Tibial nerve (tissue), 4 donors: ENCODE measurements around the gene ARHGAP12. TPM values are rescaled to one million over a fixed set of nuclear protein-coding genes. Genes with fewer than 3 reads are reported as not detected.
"Not testable (repeated sequence)": the region's sequence is repeated elsewhere in the genome, so short reads cannot be mapped to it uniquely, and the experiment has no call there.

Source experiments
- DNase-seq, 2 donors: peaks; one replicate each; pipeline ENCODE4 v3.0.0-alpha.2; 2019; ENCODE audit warnings: low spot score in 2 of 2
- H3K27ac ChIP-seq, 4 donors: fragments of 200-600 bp; sonication (generic) in 3 of 4; one replicate each; pipeline ENCODE4 v1.5.1; 2017 to 2019; ENCODE audit warnings: mild to moderate bottlenecking in 1 of 4
- H3K27me3 ChIP-seq, 2 donors: fragments of 200-600 bp; sonication (generic) in 1 of 2; one replicate each; pipeline versions ENCODE4 v1.5.1 to v1.6.0; 2017 to 2019
- H3K36me3 ChIP-seq, 3 donors: fragments of 200-600 bp; sonication (generic); one replicate each; pipeline ENCODE4 v1.5.1; 2018 to 2019
- H3K4me1 ChIP-seq, 4 donors: fragments of 200-600 bp; sonication (generic) in 3 of 4; one replicate each; pipeline ENCODE4 v1.5.1; 2017 to 2019
- H3K4me3 ChIP-seq, 4 donors: fragments of 200-600 bp; sonication (generic) in 3 of 4; one replicate each; pipeline ENCODE4 v1.5.1; 2017 to 2019; ENCODE audit warnings: mild to moderate bottlenecking in 1 of 4, moderate library complexity in 1 of 4
- H3K9me3 ChIP-seq, 4 donors: fragments of 200-600 bp; sonication (generic) in 3 of 4; one replicate each; pipeline ENCODE4 v1.5.1; 2017 to 2019
- CTCF ChIP-seq, 5 experiments: fragments of 200-600 bp in 3 of 5; fragments of 450-650 bp in 2 of 5; sonication (generic) in 3 of 5; IDR thresholded peaks; one replicate each; pipeline ENCODE4 v1.5.1; 2016 to 2019; ENCODE audit warnings: antibody characterized with exemption in 5 of 5, mild to moderate bottlenecking in 3 of 5, moderate library complexity in 2 of 5
- EP300 ChIP-seq, 2 donors: sonication (generic); formaldehyde crosslinking; IDR thresholded peaks; one replicate each; pipeline ENCODE4 v1.6.1; 2017; ENCODE audit warnings: antibody characterized with exemption in 2 of 2, mild to moderate bottlenecking in 1 of 2
- POLR2A ChIP-seq, 2 donors: fragments of 450-650 bp; IDR thresholded peaks; one replicate each; pipeline ENCODE4 v1.6.1; 2017; ENCODE audit warnings: antibody characterized with exemption in 2 of 2, mild to moderate bottlenecking in 2 of 2, moderate library complexity in 2 of 2
- WGBS, 2 donors: methylation state at CpG; one replicate each; pipeline ENCODE4 v1.1.5; 2018; 5-methylcytosine and 5-hydroxymethylcytosine counted together
- total RNA-seq, 4 donors: library from RNA; depleted of rRNA; stranded (reverse); fragments of >200 nt; gene quantifications; one replicate each; pipeline ENCODE4 v1.1.0, GENCODE V29; 2016

The ARHGAP12 gene
- total RNA-seq, 4 donors from 2014 or later, result 38.8 to 65.7 (median 47.7) TPM

GRCh38 chr10:31974434-31975124 lies 45.9 kb upstream of the ARHGAP12 start:
- H3K4me1 ChIP-seq, result peaks cover 0 to 16% (median 2%) of the 10 kb centered on the region in 4 donors
- H3K9me3 ChIP-seq, result no peaks in the 10 kb centered on the region
- no peak for DNase-seq
- no peaks in the 10 kb centered on the region for H3K27me3 ChIP-seq
- WGBS, 2 donors, result 70 to 78% methylated on average over 4 of the region's 4 CpGs
- no peak overlapping the region for H3K27ac ChIP-seq
- H3K36me3 ChIP-seq, result no peaks in the 10 kb centered on the region
- no peak for TF ChIP-seq CTCF (IDR thresholded peaks at IDR 0.05)
- no peak for TF ChIP-seq EP300 (IDR thresholded peaks at IDR 0.05)
- TF ChIP-seq POLR2A (IDR thresholded peaks at IDR 0.05), result no peak
- no peak overlapping the region for H3K4me3 ChIP-seq

- TF ChIP-seq POLR2A (IDR thresholded peaks at IDR 0.05) (no peak), CTCF (IDR thresholded peaks at IDR 0.05) (no peak), EP300 (IDR thresholded peaks at IDR 0.05) (no peak)
- Histone ChIP-seq H3K4me1 (peaks cover 0 to 7% (median 1%) of the 10 kb centered on the region in 4 donors), H3K9me3 (no peaks in the 10 kb centered on the region), H3K36me3 (no peaks in the 10 kb centered on the region), H3K27ac (no peak overlapping the region), H3K4me3 (no peak overlapping the region), H3K27me3 (no peaks in the 10 kb centered on the region)
- DNase-seq, result no peak
- WGBS, 2 donors, result 95 to 96% methylated on average over 9 of the region's 9 CpGs
Measured at GRCh38 chr10:31972519-31973041, 43.9 kb upstream of the ARHGAP12 start.

GRCh38 chr10:31969847-31970246 lies 41.2 kb upstream of the ARHGAP12 start:
- WGBS, 2 donors, result no CpG with 5 or more reads among the region's 32 CpGs
- H3K27ac ChIP-seq, H3K9me3 ChIP-seq, H3K27me3 ChIP-seq, DNase-seq, H3K4me1 ChIP-seq, H3K36me3 ChIP-seq, H3K4me3 ChIP-seq: not testable (repeated sequence)

- no peaks in the 10 kb centered on the region for H3K27me3 ChIP-seq
- no peaks in the 10 kb centered on the region for H3K36me3 ChIP-seq
- H3K9me3 ChIP-seq, result no peaks in the 10 kb centered on the region
- no peak overlapping the region for H3K27ac ChIP-seq
- no peak for TF ChIP-seq POLR2A (IDR thresholded peaks at IDR 0.05)
- no peak for TF ChIP-seq EP300 (IDR thresholded peaks at IDR 0.05)
- no peak for TF ChIP-seq CTCF (IDR thresholded peaks at IDR 0.05)
- no peaks in the 10 kb centered on the region for H3K4me1 ChIP-seq
- no peak for DNase-seq
- WGBS, 2 donors, result 88 to 91% methylated on average over 1 of the region's 1 CpG
- H3K4me3 ChIP-seq, result no peak overlapping the region
Measured at GRCh38 chr10:31963589-31963980, 35.0 kb upstream of the ARHGAP12 start.

- no peaks in the 10 kb centered on the region for H3K4me1 ChIP-seq
- H3K27ac ChIP-seq, result no peak overlapping the region
- no peaks in the 10 kb centered on the region for H3K9me3 ChIP-seq
- TF ChIP-seq EP300 (IDR thresholded peaks at IDR 0.05), result no peak
- no peak for TF ChIP-seq CTCF (IDR thresholded peaks at IDR 0.05)
- TF ChIP-seq POLR2A (IDR thresholded peaks at IDR 0.05), result no peak
- H3K27me3 ChIP-seq, result no peaks in the 10 kb centered on the region
- no peak for DNase-seq
- no peaks in the 10 kb centered on the region for H3K36me3 ChIP-seq
- 89 to 91% methylated on average over 4 of the region's 4 CpGs for WGBS, 2 donors
- no peak overlapping the region for H3K4me3 ChIP-seq
Measured at GRCh38 chr10:31962826-31963588, 34.4 kb upstream of the ARHGAP12 start.
